Eye (tissue), 1 donor: ENCODE results near the gene TUBA1B.
"Not testable (repeated sequence)": the region's sequence is repeated elsewhere in the genome, so short reads cannot be mapped to it uniquely, and the experiment has no call there.

Experiments
- DNase-seq: peaks from one replicate; pipeline ENCODE4 v3.0.0-alpha.2; 2015

The TUBA1B gene

DNA sequence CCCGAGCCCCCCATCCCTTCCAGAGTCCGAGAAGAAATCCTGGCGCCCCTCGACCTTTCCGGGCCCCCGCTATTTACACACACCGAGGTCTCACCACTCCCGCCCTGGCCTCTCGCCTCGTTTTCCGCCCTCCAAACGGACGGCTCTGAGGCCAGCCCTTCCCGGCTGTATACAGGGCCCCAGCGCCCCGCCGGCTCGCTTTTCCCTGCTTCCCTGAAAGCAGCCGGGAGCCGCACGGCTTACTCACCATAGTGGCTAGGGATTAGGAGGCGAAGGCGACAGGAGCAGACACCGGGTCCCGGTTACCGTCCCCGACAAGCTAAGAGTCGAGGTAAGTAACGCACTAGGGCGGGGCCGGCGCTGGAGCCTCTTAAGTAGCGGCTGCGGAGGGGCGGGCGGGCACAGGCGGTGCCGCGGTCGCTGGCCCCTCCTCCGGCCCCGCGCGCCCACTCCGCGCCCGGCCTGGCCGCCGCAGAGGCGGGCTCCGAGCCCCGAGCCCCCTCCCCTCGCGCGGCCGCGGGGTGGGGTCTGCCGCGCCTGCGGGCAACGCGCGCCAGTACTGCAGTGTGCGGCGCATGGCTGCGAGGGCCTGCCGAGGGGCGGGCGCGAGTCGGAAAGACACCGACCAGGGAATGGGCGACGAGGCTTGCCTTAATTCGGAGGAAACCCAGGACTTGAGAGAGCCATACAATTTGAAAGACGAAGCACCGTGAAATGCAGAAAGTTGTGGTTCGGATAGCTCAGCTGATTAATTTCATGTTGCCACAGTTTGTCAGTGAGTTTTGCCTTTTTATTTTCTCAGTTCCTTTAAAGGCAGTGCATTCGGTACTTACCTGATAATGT lies at the start of gene TUBA1B:
TUBA1B (minus strand) TSS at position 345 of the 843 bp plus-strand sequence; CDS start at position 250, 95 bp downstream.
- peak; percentile 96 for DNase-seq

- DNase-seq = no peak
Measured at GRCh38 chr12:49174218-49174617, 43.0 kb upstream of the TUBA1B start.

DNA sequence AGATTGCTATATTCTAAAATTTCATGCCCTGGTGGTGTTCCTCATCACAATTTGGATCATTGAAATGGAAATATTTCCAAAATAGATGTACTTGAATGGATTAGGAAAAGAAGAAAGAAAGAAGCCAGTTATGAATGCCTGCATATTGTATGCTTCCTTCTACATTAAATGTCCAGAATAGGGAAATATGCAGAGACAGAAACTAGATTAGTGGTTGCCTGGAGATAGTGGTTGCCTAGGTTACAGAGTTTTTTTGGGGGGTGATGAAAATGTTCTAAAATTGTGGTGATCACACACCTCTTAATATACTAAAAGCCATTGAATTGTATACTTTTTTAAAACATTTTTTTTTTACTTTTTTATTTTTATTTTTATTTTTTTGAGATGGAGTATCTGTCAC lies 39.7 kb upstream of the TUBA1B start:
- no peak for DNase-seq

- no peak for DNase-seq
Measured at GRCh38 chr12:49165114-49165513, 33.9 kb upstream of the TUBA1B start.

- not testable (repeated sequence) for DNase-seq
Measured at GRCh38 chr12:49161901-49162300, 30.7 kb upstream of the TUBA1B start.

GRCh38 chr12:49161092-49161795 lies 30.0 kb upstream of the TUBA1B start:
- no peak for DNase-seq

DNA sequence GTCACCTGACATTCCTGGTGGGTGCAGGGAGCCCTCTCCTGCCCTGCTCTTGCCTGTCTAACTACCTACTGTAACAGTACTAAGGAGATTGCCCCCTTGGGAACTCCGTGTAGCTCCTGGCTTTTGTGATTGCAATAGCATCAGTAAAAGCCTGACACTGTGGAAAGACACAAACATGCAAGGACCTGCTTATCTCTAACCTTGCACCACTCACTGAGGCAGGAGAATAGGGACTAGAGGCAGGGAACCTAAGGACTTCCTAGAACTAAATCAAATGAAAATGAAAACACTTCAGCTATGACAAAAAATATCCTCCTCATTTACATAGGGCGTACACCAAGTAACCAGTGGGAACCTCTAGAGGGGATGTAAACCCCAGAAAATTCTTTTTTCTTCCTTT lies 29.2 kb upstream of the TUBA1B start:
- DNase-seq = no peak

- DNase-seq = no peak
Measured at GRCh38 chr12:49154221-49154620, 23.0 kb upstream of the TUBA1B start.

- no peak for DNase-seq
Measured at GRCh38 chr12:49147384-49147783, 16.2 kb upstream of the TUBA1B start.

- DNase-seq = no peak
Measured at GRCh38 chr12:49146406-49146805, 15.2 kb upstream of the TUBA1B start.

DNA sequence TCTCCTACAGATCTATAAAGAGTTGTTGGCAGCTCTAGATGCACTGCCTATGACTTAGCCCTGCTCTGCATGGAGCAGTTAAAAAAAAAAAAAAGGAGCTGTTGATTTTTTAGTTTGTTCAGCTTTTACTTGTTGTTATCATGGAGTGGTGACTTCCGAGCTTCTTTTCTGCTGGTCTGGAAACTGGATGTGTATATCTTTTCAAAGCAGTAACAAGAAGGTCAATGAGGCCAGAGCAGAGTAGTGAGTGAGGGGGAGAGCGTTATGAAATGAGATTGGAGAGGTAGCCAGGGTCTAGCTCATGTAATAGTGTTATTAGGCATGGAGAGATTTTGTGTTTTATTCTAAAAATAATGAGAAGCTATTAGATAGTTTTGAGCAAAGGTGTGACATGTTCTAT lies 13.2 kb upstream of the TUBA1B start:
- no peak for DNase-seq

- no peak for DNase-seq
Measured at GRCh38 chr12:49138999-49139398, 7.8 kb upstream of the TUBA1B start.

DNA sequence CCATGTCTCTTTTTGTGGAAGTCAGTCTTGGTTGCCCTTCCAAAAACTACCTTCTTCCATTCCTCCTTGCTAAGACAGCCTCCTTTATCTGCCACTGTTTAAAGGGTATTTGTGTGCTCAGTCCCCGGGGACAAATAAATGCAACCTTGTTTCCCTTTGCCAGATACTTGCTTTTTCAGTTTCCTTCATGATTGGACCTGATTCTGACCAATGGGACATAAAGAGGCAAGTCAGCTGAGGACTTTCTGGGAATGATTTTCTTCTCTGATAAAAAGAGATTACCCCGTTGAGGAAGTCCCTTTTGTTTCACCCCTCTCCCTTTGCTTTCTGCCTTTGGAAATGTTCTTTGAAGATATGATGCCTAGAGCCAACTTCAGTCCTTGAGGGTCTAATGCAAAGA lies 7.4 kb upstream of the TUBA1B start:
- DNase-seq = no peak

GRCh38 chr12:49137476-49137875 lies 6.3 kb upstream of the TUBA1B start:
- DNase-seq = no peak

DNA sequence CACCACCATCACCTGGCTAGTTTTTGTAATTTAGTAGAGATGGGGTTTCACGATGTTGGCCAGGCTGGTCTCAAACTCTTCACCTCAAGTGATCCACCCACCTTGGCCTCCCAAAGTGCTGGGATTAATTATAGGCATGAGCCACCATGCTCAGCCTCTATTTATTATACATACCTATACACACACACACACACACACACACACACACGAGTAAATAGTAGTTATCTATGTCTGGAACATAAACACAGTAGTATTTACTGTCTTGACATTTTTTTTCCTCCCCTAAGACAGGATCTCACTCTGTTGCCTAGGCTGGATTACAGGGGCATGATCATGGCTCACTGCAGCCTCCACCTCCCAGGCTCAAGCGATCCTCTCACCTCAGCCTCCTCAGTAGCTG lies 5.8 kb upstream of the TUBA1B start:
- not testable (repeated sequence) for DNase-seq

DNA sequence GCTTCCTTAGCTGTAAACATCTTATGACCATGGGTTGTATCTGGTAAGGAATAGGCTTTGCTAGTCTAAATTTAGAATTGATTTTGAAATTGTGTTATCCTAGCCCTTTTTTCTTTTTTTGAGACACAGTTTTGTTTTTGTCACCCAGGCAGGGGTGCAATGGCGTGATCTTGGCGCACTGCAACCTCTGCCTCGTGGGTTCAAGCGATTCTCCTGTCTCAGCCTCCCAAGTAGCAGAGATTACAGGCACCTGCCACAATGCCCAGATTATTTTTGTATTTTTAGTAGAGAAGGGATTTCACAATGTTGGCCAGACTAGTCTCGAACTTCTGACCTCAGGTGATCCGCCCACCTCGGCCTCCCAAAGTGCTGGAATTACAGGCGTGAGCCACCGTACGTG lies 2.4 kb upstream of the TUBA1B start:
- no peak for DNase-seq

- no peak for DNase-seq
Measured at GRCh38 chr12:49133014-49133413, 1.8 kb upstream of the TUBA1B start.

DNA sequence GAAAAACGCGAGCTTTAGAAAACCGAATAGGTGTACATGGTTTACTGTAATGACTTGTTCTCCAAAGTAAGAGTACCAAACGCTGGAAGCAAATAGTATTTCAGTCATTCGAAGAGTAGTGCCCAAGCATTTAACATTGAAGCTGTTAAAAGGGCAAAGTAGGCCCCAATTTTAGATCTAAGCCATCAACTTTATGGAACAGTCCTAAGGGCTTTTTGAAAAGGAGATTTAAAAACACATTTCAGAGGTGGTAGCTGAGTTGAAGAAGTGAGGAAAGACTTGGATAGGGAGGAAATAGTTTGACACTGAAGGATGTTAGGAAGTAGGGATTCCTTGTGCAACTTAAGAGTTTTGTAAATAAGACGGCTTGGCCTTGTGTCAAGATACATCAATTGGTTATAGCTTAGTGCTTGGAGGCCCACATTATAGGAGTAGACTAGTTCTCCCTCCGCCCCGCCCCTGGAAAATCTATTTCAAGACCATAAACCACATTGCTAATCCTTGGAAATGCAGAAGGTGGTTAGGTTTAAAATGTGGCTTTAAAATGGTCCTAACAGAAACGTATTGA lies 783 bp upstream of the TUBA1B start:
- DNase-seq = no peak

- peak; percentile 96 for DNase-seq
Measured at GRCh38 chr12:49130151-49131050, 794 bp downstream of the TUBA1B start.

- DNase-seq = no peak
Measured at GRCh38 chr12:49129332-49130150, 1.7 kb downstream of the TUBA1B start.

GRCh38 chr12:49127971-49128370 lies 3.2 kb downstream of the TUBA1B start:
- not testable (repeated sequence) for DNase-seq
